Measurements from ENCODE around the gene TAF1B. TPM values are rescaled to one million over a fixed set of nuclear protein-coding genes. Genes with fewer than 3 reads are reported as not detected.
A peak's percentile ranks its signal among the peaks of the same experiment; 100 is the strongest.

Gene TAF1B
- total RNA-seq, 2 donors from 2014 or later: 8.8 to 13.0 TPM

DNA sequence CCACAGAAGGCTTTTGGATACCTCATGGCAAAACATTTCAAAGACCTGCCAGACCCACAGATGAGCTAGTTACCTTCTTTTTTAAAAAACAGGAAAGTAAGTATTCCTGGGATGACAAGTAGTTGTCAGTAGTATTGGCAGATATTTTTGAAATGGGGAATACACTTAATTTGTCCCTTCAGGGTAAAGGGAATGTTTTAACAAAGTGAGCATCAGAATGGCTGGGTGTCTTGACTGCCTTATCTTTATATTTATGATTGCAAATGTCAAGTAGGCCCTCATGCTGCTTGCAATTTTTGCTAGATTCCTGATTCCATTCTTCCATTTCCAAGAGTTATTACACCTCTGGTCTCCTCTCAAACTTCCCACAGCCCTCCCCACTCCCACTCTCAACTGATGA is 4.9 kb upstream of the TAF1B start:
- no peak overlapping the region for H3K27ac ChIP-seq
- TF ChIP-seq, protein P1, sequence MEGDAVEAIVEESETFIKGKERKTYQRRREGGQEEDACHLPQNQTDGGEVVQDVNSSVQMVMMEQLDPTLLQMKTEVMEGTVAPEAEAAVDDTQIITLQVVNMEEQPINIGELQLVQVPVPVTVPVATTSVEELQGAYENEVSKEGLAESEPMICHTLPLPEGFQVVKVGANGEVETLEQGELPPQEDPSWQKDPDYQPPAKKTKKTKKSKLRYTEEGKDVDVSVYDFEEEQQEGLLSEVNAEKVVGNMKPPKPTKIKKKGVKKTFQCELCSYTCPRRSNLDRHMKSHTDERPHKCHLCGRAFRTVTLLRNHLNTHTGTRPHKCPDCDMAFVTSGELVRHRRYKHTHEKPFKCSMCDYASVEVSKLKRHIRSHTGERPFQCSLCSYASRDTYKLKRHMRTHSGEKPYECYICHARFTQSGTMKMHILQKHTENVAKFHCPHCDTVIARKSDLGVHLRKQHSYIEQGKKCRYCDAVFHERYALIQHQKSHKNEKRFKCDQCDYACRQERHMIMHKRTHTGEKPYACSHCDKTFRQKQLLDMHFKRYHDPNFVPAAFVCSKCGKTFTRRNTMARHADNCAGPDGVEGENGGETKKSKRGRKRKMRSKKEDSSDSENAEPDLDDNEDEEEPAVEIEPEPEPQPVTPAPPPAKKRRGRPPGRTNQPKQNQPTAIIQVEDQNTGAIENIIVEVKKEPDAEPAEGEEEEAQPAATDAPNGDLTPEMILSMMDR (IDR thresholded peaks at IDR 0.05): no peak
- H3K9ac ChIP-seq (ENCODE audit: low read depth in 2 of 2, low read length in 2 of 2): no peak overlapping the region
- H3K4me3 ChIP-seq: no peak overlapping the region
- DNase-seq: no peak
- no peaks in the 10 kb centered on the region for H3K27me3 ChIP-seq
- H3K9me3 ChIP-seq: no peaks in the 10 kb centered on the region
- intact Hi-C loops (cut with DNase I): no loop called here
- H3K4me1 ChIP-seq: no peaks in the 10 kb centered on the region
- H3K36me3 ChIP-seq: no peaks in the 10 kb centered on the region

DNA sequence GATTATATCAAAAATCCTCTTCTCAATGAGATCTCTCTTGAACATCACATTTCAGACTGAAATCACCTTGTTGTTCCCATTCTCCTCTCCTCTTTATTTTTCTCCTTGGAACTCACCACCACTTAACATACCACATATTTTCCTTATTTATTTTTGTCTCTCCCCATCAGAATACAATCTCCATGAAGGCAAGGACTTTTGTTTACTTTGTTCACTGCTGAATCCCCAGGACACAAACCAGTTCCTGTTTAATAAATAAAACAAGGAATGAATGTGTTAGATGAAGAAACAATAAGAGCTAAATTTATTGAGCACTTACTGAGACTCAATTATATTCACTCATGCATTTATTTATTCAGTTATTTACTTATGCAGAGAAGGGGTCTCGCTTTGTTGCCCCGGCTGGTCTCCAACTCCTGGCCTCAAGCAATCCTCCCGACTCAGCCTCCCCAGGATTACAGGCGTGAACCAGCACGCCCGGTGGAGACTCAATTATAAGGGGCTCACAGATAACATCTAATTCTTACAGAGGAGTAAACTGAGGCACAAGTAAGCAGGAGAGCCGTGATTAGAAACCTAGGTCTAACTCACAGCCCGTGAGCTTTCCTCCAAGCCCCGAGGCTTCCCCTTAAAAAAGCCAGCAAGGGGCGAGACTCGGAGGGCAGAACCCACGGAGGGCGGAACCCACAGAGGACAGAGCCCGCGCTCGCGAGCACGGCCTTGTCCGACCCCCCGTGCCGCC is 616 bp upstream of the TAF1B start:
- TF ChIP-seq, protein P1 (IDR thresholded peaks at IDR 0.05): no peak
- H3K4me1 ChIP-seq: no peaks in the 10 kb centered on the region
- H3K9ac ChIP-seq (ENCODE audit: low read depth in 2 of 2, low read length in 2 of 2): peak overlapping the region; percentile 65 to 83
- H3K9me3 ChIP-seq: no peaks in the 10 kb centered on the region
- H3K4me3 ChIP-seq: peak overlapping the region; percentile 66
- intact Hi-C loops (cut with DNase I): no loop called here
- H3K36me3 ChIP-seq: no peaks in the 10 kb centered on the region
- DNase-seq: no peak
- peak overlapping the region; percentile 87 for H3K27ac ChIP-seq
- H3K27me3 ChIP-seq: no peaks in the 10 kb centered on the region

DNA sequence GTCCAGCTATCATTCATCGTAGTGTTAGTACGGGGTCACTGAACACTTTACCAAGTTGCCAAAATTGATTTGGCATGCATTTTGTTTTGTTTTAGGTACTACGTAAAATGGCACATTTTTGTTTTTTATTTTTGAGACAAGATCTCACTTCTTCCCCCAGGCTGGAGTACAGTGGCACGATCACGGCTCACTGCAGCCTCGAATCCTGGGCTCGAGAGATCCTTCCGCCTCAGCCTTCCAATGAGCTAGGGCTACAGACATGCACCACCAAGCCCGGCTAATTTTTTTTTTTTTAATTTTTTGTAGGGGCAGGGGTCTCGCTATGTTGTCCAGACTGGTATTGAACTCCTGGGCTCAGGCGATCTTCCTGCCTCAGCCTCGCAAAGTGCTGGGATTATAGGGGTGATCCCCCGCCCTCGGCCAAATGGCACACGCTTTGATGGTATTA is 786 bp downstream of the TAF1B start:
- peak overlapping the region; percentile 66 for H3K4me3 ChIP-seq
- no peaks in the 10 kb centered on the region for H3K27me3 ChIP-seq
- intact Hi-C loops (cut with DNase I): no loop called here
- H3K27ac ChIP-seq: peak overlapping the region; percentile 87
- H3K9me3 ChIP-seq: no peaks in the 10 kb centered on the region
- peak overlapping the region; percentile 65 to 83 for H3K9ac ChIP-seq (ENCODE audit: low read depth in 2 of 2, low read length in 2 of 2)
- TF ChIP-seq, protein P1 (IDR thresholded peaks at IDR 0.05): no peak
- H3K36me3 ChIP-seq: no peaks in the 10 kb centered on the region
- no peaks in the 10 kb centered on the region for H3K4me1 ChIP-seq
- no peak for DNase-seq

DNA sequence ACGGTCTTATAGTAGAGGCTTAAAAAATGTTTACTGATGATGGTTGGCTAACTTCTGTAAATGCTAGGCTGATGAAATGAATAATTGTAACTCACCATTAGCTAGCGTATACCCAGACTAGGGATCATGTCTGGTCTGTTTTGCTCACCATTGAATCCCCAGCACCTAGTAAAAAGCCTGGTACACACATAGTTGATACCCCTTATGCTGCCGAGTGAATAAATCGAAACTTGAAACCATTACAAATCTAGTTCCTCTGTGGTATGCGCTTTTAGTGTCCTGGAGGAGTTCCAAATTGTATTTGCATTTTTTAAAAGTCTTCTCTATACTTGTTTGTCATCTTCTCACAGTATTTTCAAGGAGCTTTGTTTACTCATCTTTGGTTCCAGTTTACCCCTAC is 1.3 kb downstream of the TAF1B start:
- Histone ChIP-seq H3K9me3 (no peaks in the 10 kb centered on the region), H3K36me3 (no peaks in the 10 kb centered on the region), H3K9ac (ENCODE audit: low read depth in 2 of 2, low read length in 2 of 2) (peak overlapping the region in 1 of 2 donors; percentile 83), H3K27ac (no peak overlapping the region), H3K4me3 (peak overlapping the region; percentile 66), H3K4me1 (no peaks in the 10 kb centered on the region), H3K27me3 (no peaks in the 10 kb centered on the region)
- DNase-seq: no peak
- intact Hi-C loops (cut with DNase I): no loop called here
- TF ChIP-seq, protein P1 (IDR thresholded peaks at IDR 0.05): no peak

DNA sequence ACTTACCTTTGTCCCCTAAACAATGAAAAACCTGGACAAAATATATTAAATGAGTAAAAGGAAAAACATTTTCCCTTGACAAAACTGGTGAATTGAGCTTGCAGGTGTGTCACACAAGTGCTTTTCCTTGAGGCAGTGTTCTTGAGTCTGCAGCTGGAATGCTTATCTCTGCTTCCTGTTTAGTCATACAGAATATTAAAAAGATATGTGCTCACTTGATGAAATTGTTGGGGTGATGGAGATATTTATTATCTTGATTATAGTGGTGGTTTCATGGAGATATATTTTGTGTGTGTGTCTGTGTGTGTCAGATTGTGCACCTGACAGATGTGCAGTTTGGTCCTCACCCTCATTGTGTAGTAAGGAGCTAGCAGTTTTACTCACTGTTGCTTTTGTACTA is 3.3 kb downstream of the TAF1B start:
- TF ChIP-seq, protein P1 (IDR thresholded peaks at IDR 0.05): no peak
- intact Hi-C loops (cut with DNase I): no loop called here
- no peak for DNase-seq
- H3K27ac ChIP-seq: no peak overlapping the region
- no peak overlapping the region for H3K9ac ChIP-seq (ENCODE audit: low read depth in 2 of 2, low read length in 2 of 2)
- no peaks in the 10 kb centered on the region for H3K4me1 ChIP-seq
- H3K9me3 ChIP-seq: no peaks in the 10 kb centered on the region
- peaks cover 3% of the 10 kb centered on the region for H3K36me3 ChIP-seq
- H3K4me3 ChIP-seq: no peak overlapping the region
- H3K27me3 ChIP-seq: no peaks in the 10 kb centered on the region
